ENCODE results near the gene COX6B1.

DNA sequence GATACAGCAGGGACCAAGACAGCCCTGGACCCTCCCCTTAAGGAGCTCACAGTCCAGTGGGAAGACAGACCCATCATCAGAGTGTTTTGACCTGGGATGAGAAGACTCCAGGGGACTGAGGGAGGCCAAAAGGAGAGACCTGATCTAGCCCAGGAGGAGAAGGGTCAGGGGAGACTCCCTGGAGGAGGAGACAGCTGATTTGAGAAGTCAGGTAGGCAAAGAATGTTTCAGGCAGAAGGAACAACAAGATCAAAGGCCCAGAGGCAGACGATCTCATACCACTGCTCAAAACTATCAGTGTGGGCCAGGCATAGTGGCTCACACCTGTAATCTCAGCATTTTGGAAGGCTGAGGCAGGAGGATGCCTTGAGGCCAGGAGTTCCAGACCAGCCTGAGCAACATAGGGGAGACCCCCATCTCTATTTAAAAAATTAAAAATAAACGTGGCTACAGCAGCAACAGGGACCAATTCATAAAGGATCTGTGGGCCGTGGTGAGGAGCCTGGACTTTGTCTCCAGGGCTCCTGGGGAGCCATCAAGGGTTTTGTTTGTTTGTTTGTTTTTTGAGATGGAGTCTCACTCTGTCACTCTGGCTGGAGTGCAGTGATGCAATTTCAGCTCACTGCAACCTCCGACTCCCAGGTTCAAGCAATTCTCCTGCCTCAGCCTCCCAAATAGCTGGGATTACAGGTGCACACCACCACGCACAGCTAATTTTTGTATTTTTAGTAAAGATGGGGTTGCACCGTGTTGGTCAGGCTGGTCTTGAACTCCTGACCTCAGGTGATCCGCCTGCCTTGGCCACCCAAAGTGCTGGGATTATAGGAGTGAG is 2.2 kb upstream of the COX6B1 start:
- TF ChIP-seq EP300 (IDR thresholded peaks at IDR 0.05; ENCODE audit: borderline replicate concordance) = no peak
- TF ChIP-seq CEBPB (IDR thresholded peaks at IDR 0.05) = no peak
- TF ChIP-seq, protein P1, sequence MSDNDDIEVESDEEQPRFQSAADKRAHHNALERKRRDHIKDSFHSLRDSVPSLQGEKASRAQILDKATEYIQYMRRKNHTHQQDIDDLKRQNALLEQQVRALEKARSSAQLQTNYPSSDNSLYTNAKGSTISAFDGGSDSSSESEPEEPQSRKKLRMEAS (IDR thresholded peaks at IDR 0.05) = no peak
- TF ChIP-seq TAF1 (IDR thresholded peaks at IDR 0.05; ENCODE audit: low read depth) = no peak
- TF ChIP-seq, protein P2, sequence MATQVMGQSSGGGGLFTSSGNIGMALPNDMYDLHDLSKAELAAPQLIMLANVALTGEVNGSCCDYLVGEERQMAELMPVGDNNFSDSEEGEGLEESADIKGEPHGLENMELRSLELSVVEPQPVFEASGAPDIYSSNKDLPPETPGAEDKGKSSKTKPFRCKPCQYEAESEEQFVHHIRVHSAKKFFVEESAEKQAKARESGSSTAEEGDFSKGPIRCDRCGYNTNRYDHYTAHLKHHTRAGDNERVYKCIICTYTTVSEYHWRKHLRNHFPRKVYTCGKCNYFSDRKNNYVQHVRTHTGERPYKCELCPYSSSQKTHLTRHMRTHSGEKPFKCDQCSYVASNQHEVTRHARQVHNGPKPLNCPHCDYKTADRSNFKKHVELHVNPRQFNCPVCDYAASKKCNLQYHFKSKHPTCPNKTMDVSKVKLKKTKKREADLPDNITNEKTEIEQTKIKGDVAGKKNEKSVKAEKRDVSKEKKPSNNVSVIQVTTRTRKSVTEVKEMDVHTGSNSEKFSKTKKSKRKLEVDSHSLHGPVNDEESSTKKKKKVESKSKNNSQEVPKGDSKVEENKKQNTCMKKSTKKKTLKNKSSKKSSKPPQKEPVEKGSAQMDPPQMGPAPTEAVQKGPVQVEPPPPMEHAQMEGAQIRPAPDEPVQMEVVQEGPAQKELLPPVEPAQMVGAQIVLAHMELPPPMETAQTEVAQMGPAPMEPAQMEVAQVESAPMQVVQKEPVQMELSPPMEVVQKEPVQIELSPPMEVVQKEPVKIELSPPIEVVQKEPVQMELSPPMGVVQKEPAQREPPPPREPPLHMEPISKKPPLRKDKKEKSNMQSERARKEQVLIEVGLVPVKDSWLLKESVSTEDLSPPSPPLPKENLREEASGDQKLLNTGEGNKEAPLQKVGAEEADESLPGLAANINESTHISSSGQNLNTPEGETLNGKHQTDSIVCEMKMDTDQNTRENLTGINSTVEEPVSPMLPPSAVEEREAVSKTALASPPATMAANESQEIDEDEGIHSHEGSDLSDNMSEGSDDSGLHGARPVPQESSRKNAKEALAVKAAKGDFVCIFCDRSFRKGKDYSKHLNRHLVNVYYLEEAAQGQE (IDR thresholded peaks at IDR 0.05; ENCODE audit: low read depth) = no peak
- no peak for TF ChIP-seq NFIC (IDR thresholded peaks at IDR 0.05)
- no peak for TF ChIP-seq TCF12 (IDR thresholded peaks at IDR 0.05; ENCODE audit: low read depth)
- TF ChIP-seq FOXM1 (IDR thresholded peaks at IDR 0.05; ENCODE audit: borderline replicate concordance, low read depth) = no peak
- TF ChIP-seq YY1 (IDR thresholded peaks at IDR 0.05; ENCODE audit: low read depth) = no peak

Measured in Ishikawa (cell line).